22Rv1 (cell line): ENCODE data around the gene GPRC5C.

Experiments used
- H3K27ac ChIP-seq: fragments of 450-650 bp; 2 replicates; pipeline ENCODE4 v1.5.1; 2017
- CTCF ChIP-seq: fragments of 450-650 bp; IDR thresholded peaks from 2 replicates; pipeline ENCODE4 v1.5.1; 2017; ENCODE audit warnings: mild to moderate bottlenecking
- ZFX ChIP-seq: fragments of 450-650 bp; IDR thresholded peaks from 2 replicates; pipeline ENCODE4 v1.6.1; 2017; ENCODE audit warnings: antibody characterized with exemption, borderline replicate concordance

Gene GPRC5C

DNA sequence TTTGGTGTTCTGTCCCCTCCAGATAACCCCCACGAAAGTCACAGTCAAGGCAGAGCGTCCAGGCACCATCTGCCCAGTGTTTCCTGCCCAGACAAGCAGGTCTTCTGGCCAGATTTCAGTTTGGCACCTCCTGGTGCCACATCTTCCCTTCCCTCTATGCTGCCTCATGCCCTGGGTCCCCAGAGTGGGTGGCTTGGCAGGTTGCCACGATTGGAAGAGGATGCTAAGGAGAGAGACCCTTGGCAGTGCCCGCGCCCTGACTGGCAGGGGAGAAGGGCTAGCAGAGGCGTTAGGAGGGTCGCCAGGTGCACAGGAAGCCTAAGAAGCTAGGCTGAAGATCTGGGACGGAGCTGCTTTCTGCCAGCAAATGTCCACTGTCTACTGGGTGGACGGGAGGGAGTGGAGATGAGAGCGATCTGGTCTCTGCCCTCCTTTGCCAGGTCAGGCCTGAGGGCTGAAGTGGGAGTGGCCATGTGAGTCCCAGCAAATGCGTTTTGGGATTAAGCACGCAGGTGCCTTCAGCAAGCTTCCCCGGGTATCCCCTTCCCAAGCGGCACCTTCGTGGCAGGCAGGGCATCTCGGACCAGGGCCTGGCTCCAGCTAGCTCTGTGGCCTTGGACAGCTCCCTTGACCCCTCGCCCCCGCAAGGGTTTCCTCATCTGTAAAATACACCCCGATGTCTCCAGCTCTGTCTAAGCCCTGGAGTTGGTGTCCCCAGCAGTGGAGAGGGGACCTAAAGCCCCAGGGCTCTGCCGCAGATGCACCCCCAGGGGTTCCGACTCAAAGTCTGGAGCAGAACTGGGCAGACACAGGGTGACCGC, 21.2 kb downstream of the GPRC5C start:
- TF ChIP-seq ZFX (no peak), CTCF (no peak)
- H3K27ac ChIP-seq: no peak overlapping the region

DNA sequence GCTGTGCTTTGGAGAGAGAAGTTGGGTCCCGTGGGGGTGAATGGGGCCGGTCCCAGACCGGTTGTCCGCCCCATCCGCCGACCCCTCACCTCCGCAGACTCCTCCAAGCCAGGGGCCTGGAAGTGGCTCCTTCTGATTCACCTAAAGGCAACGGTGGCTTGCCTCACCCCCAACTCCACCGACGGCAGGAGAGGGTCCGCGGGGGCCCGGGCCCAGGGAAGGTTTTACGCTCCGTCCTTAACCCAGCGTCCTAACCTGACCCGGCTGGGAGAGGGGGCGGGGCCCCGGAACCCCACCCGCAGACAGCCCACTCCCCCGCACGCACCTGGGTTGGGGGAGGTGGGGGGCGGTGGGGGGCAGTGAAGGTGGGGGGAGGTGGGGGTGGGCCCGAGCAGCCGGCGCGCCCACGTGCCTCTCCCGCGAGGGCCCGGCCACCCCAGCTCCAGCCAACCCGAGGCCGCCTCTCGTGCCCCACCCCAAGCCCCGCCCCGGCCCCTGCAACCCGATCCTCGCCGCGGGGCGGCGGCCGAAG, 21.8 kb downstream of the GPRC5C start:
- TF ChIP-seq CTCF (no peak), ZFX (no peak)
- H3K27ac ChIP-seq: no peak overlapping the region

- H3K27ac ChIP-seq: no peak overlapping the region
- TF ChIP-seq CTCF (no peak), ZFX (no peak)
Observed at GRCh38 chr17:74454197-74455024, 22.5 kb downstream of the GPRC5C start.

- H3K27ac ChIP-seq: no peak overlapping the region
- TF ChIP-seq CTCF: no peak
- no peak for TF ChIP-seq ZFX
Observed at GRCh38 chr17:74455025-74455545, 23.2 kb downstream of the GPRC5C start.

DNA sequence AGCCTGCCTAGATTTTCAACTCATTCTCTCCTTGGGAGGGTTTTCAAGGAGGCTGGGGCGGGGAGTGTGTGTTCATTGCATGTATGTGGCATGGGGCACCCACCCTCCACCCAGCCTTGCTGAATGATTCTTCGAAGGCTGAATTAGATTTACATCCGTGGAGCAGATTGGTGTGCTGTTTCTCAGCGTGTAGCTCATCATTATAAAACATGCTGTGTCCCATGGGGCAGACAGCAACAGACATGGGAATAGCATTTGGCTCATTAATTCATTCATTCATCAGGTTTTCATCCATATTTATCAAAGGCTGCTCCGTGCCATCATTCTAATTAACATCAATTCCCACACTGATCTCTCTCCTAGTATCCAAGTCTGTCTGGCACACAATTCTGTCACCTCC, 23.9 kb downstream of the GPRC5C start:
- H3K27ac ChIP-seq: no peak overlapping the region
- TF ChIP-seq CTCF (no peak), ZFX (no peak)

DNA sequence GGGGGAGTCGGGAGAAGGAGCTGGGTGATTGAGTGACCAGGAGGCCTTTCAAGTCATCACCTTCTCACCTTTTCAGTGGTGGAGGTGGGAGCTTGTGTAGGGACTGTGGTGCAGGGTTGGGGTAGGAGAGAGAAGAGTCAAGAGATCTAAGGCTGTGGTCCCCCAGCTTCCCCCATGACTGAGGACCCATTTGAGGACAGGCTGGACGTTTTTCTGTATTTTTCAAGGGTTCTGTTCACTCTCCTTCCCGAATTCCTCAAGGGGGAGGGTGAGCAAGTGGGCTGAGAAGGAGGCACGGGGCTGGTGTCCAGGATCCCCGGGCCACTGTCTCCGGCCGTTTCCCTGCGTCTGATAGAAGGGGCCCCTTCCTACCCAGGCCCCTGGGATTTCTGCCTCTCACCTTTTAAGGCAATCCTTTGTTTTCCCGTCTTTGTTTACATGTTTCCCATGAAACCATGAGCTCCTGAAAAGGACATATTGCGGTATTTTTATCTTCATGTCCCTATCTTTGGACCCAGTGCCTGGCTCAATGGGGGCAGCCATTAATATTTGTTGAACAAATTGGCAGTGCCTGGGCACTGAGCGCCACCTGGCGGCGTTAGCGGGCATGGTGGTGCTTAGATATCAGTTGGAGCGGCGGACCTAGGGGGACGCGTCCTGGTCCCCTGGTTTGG, 25.4 kb downstream of the GPRC5C start:
- H3K27ac ChIP-seq: no peak overlapping the region
- no peak for TF ChIP-seq ZFX
- TF ChIP-seq CTCF: peak; percentile 94
